T-helper 17 cell (primary cell): ENCODE measurements around the gene FLNA. TPM values are rescaled to one million over a fixed set of nuclear protein-coding genes. Genes with fewer than 3 reads are reported as not detected.

Experiments
- ATAC-seq: fragments of 150-1000 bp; cut with Tn5 transposase; 2 replicates; pipeline ENCODE4 v1.10.0; 2021; ENCODE audit warnings: mild to moderate bottlenecking, moderate library complexity
- DNase-seq, 3 donors: peaks; one replicate each; pipeline versions ENCODE4 v3.0.0 to v3.0.0-alpha.2; 2020 to 2021
- H3K9me3 ChIP-seq: one replicate; pipeline ENCODE4 v1.7.0; 2013; ENCODE audit warnings: low read length, mild to moderate bottlenecking; ENCODE audit not compliant: control insufficient read depth, poor library complexity, severe bottlenecking
- H3K27ac Mint-ChIP-seq: one replicate; pipeline ENCODE4 v1.8.0; 2022; ENCODE audit warnings: mild to moderate bottlenecking, moderate library complexity, mixed read lengths
- H3K27me3 Mint-ChIP-seq: one replicate; pipeline ENCODE4 v1.8.0; 2022; ENCODE audit warnings: mixed read lengths
- H3K36me3 Mint-ChIP-seq: one replicate; pipeline ENCODE4 v1.8.0; 2022; ENCODE audit warnings: low read depth, mixed read lengths
- H3K4me1 Mint-ChIP-seq: one replicate; pipeline ENCODE4 v1.8.0; 2022; ENCODE audit warnings: mild to moderate bottlenecking, mixed read lengths
- H3K4me3 Mint-ChIP-seq: one replicate; pipeline ENCODE4 v1.8.0; 2022; ENCODE audit warnings: mild to moderate bottlenecking, moderate library complexity, mixed read lengths
- total RNA-seq, 4 donors: library from RNA in 2 of 4; stranded (reverse) in 2 of 4; gene quantifications; one replicate each; pipeline ENCODE4 v1.2.3 and lab custom pipeline; 2022 to 2026

FLNA gene
- total RNA-seq, 2 donors from 2014 or later, result 1,780 to 2,536 TPM

DNA sequence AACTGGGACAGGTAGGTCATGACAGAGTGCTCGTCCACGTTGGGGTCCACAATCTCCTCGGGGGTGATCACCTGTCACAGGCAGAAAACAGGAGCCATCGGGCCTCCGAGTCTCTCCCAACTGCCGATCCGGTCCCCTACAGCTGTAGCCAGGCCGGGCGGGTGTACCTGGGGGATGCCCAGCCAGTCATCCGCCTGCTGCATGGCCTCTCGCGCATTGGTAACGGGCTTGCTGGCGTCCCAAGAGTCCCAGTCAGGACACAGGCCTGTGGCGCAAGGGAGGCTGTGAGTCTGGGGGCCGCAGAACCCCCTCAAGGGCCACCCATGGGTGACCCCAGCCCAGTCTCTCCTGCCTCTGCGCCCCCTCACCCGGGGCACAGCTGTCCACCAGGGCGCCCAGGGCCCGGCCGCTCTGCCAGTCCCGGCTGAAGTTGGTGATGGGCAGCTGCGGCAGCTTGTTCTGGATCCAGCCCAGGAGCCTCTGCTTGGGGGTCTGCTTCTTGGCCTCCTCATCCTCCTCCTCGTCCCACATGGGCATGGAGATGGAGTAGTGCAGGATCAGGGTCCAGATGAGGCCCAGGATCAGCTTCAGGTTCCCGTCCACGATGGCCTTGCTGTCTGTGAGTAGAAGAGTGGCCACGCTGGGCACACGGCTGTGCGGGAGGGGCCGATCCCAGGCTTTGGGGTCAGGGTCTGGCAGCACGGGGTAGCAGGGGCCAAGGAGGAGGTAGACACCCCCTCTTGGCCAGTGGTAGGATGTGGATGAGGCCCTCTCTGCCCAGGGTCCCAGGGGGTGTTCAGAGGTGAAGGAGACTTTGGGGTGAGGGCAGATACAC lies 6.7 kb downstream of the FLNA start:
- peaks cover 2% of the 10 kb centered on the region for H3K36me3 Mint-ChIP-seq
- H3K9me3 ChIP-seq, result no peaks in the 10 kb centered on the region
- H3K4me3 Mint-ChIP-seq, result peak overlapping the region; percentile 88
- no peaks in the 10 kb centered on the region for H3K27me3 Mint-ChIP-seq
- DNase-seq (no peak), ATAC-seq (no peak)
- H3K27ac Mint-ChIP-seq, result peak overlapping the region; percentile 96
- H3K4me1 Mint-ChIP-seq, result peaks cover 14% of the 10 kb centered on the region

DNA sequence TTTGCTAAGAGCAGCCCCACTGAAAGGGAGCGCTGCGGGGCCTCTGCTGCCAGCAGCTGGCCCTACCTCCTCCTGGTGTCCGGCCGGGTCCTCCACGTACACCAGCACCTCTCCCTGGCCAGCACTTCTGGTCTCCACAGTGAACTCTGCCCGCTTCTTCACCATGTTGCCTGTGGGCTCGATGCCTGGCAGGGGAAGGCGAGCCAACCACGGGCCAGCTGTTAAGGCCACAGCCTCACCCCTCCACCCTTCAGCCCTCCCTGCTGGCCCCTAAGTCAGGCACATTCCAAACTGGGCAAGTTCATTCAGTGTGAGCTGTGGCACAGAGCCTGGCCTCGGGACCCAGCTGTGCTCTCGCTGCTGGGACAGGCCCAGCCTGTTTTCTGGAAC lies 7.8 kb downstream of the FLNA start:
- no peaks in the 10 kb centered on the region for H3K9me3 ChIP-seq
- Mint-ChIP-seq H3K4me3 (peak overlapping the region; percentile 75), H3K27me3 (no peaks in the 10 kb centered on the region), H3K36me3 (peaks cover 2% of the 10 kb centered on the region), H3K27ac (peak overlapping the region; percentile 96), H3K4me1 (peaks cover 10% of the 10 kb centered on the region)
- DNase-seq (no peak), ATAC-seq (no peak)

DNA sequence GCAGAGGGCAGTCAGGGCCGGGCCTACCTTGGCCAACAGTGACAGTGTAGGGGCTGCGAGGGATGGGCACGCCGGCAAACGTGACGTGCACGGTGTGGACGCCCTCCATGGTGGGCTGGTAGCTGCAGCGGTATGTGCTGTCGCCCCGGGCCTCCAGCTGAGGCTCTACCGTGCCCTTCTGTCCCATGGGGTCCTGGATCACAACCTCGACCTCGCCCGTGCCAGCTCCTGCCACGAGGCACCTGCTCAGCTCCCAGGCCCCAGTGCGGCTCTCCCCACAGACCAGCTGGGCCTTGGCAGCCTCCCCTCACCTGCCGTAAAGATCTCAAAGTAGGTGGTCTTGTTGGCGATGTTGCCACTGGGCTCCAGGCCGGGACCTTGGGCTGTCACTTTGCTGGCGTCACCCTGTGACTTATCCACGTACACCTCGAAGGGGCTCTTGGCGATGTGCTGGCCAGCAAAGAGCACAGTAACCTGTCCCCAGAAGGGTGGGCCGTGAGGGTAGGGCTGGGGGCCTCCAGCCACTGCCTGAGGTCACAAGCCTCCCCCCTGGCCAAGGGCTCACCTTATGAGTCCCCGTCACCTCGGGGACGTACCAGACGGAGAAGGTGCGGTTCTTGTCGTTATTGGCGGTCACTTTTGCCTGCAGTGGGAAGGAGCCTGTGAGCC lies 8.3 kb downstream of the FLNA start:
- Mint-ChIP-seq H3K27me3 (no peaks in the 10 kb centered on the region), H3K4me1 (peaks cover 10% of the 10 kb centered on the region), H3K4me3 (peak overlapping the region; percentile 75), H3K27ac (no peak overlapping the region), H3K36me3 (peaks cover 2% of the 10 kb centered on the region)
- H3K9me3 ChIP-seq, result no peaks in the 10 kb centered on the region
- ATAC-seq (no peak), DNase-seq (no peak)

DNA sequence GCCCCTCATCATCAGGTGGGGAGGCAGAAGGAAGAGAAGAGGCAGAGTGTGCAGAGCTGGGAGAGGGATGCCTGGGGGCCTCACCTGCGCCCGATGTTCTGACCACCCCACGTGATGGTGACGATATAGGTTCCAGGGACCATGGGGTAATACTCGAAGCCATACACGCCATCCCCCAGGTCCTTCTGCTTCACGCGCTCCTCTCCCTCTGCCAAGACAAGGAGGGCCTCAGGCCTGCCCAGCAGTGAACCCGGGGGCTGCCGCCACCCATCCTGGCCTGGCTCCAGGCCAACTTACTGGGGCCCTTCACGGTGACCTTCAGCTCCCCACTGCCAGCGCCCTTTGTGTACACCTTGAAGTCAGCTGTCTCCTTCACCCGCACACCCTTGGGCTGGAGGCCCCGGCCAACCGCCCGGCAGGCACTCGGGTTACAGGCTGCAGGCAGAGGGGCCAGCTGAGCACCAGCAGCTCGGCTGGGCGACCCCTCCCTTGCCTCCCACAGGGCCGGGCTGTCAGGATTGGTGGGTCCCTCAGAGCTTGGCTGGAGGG lies 9.3 kb downstream of the FLNA start:
- H3K36me3 Mint-ChIP-seq, result peaks cover 2% of the 10 kb centered on the region

DNA sequence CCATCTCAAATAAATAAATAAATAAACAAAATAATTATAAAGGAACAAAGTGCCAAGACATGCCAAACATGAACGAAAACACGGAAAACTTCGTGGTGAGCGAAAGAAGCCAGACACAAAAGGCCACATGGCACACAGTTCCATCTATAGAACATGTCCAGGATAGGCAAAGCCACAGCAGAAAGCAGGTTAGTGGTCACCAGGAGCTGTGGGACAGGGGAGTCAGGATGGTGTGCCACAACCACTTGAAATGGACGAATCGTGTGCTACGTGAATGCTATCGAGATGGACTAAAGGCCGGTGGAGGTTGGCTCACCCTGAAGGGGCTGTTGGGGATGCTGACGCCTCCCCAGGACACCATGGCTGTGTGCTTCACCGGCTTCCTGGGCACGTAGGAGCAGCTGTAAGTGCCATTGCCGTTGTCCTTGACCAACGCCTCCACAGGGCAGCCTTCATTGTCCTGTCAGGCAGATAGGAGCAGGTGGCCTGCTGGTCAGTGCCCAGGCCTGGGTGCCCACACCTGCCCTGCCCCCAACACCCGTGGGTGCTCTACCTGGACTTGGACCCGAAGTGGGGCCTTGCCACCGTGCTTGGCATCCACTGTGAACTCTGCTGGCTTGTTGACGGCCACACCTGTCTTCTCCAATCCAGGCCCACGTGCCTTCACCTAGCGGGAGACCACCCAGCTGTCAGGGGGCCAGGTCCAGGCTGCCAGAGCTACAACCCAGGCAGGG lies 10.6 kb downstream of the FLNA start:
- H3K4me3 Mint-ChIP-seq, result no peak overlapping the region
- H3K4me1 Mint-ChIP-seq, result peaks cover 12% of the 10 kb centered on the region
- peaks cover 2% of the 10 kb centered on the region for H3K36me3 Mint-ChIP-seq
- H3K27me3 Mint-ChIP-seq, result no peaks in the 10 kb centered on the region
- no peak for DNase-seq
- peak overlapping the region; percentile 91 for H3K27ac Mint-ChIP-seq
- no peak for ATAC-seq
- no peaks in the 10 kb centered on the region for H3K9me3 ChIP-seq

More for the DNA sequence above, 9.3 kb downstream of the FLNA start:
- H3K9me3 ChIP-seq, result no peaks in the 10 kb centered on the region
- Mint-ChIP-seq H3K27me3 (no peaks in the 10 kb centered on the region), H3K4me3 (peak overlapping the region; percentile 80), H3K27ac (peak overlapping the region; percentile 91), H3K4me1 (peaks cover 10% of the 10 kb centered on the region)
- ATAC-seq (no peak), DNase-seq (no peak)

DNA sequence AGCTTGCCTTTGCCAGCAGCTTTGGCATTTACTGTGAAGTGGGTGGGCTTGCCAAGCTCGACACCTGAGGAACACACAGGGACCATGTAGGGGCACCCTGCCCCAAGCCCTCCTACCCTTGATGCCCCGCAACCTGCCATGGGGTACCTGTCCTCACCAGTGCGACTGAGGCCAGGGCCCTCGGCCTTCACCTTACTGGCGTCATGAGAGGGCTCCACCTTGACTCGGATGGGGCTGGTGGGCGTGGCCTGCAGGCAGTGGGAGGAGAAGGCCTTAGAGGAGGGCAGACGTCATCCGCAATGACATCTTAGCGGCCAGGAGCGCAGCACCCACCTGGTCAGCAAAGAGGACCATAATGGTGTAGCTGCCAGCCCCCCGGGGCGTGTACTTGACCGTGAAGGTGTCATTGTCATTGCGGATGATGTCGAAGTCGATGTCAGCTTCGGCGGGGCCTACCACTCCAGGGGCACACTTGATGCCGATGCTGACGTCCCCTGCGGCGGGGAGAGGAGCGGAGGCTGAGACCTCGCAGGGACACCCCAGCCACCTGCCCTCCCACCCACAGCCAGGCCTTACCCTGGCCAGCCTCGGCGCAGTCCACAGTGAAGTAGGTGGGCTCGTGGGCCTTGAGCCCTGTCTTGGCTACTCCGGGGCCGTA lies 12.2 kb downstream of the FLNA start:
- H3K36me3 Mint-ChIP-seq, result peaks cover 2% of the 10 kb centered on the region
- peak overlapping the region; percentile 75 for H3K27ac Mint-ChIP-seq
- no peak for DNase-seq

DNA sequence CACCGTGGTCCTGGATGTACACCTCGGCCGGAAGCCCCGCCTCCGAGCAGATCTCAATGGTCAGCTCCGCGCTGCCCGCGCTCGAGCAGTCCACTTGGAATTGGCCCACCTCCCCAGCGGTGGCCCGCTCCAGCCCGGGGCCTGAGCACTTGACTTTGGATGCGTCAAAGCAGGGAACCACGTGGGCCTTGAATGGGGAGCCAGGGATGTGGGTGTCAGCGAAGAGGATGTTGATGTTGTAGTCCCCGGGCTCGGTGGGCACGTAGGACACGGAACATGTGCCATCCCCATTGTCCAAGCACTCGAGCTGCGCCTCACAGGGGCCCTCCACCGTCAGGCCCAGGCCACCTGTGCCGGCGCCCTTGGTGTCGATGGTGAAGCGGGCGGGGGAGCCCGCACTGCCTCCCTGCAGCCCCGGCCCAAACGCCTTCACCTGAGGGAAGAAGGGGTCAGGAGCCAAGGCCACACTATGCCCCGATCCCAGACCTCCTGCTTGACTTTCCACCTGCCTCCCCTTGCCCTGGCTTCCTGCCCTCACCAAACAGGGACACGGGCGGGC lies 14.2 kb downstream of the FLNA start:
- ATAC-seq (no peak), DNase-seq (no peak)
- H3K9me3 ChIP-seq, result no peaks in the 10 kb centered on the region
- Mint-ChIP-seq H3K36me3 (peaks cover 2% of the 10 kb centered on the region), H3K27ac (peak overlapping the region; percentile 75), H3K4me3 (peak overlapping the region; percentile 70), H3K27me3 (no peaks in the 10 kb centered on the region), H3K4me1 (peaks cover 16% of the 10 kb centered on the region)

More for the DNA sequence above, 12.2 kb downstream of the FLNA start:
- ATAC-seq, result no peak
- Mint-ChIP-seq H3K4me1 (peaks cover 11% of the 10 kb centered on the region), H3K4me3 (peak overlapping the region; percentile 15), H3K27me3 (no peaks in the 10 kb centered on the region)
- no peaks in the 10 kb centered on the region for H3K9me3 ChIP-seq

DNA sequence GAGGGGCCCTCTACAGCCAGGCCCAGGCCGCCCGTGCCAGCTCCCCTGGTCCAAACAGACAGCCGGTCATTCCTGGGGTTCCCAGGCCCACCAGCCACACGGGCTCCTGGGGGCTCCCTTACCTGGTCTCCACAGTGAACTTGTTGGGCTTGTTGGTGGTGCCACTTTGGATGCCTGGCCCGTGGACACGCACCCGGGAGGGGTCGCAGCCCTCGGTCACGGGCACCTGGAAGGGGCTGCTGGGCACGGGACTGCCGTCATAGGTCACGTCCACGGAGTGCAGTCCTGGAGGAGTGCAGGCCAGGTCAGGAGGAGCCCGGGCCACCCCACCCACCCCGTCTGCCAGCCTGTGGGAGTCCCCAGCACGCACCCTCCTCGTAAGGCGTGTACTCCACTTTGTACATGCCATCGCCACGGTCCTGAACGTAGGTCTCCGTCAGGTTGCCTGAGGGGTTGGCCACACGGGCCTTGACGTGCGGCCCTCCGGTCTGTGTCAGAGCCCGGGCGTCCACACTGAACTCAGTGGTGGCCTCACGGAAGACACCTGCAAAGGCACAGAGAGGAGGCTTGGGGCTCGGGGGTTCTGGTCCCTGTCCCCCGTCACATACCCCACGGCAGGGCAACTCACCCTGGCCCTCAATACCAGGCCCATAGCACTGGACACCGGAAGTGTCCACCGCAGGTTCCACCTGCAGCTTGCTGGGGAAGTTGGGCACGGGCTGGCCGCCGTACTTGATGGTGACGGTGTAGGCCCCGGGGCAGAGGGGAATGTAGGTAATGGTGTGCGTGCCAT lies 14.9 kb downstream of the FLNA start:
- DNase-seq (no peak), ATAC-seq (no peak)
- Mint-ChIP-seq H3K4me1 (peaks cover 13% of the 10 kb centered on the region), H3K36me3 (peaks cover 2% of the 10 kb centered on the region), H3K27me3 (no peaks in the 10 kb centered on the region), H3K27ac (no peak overlapping the region), H3K4me3 (no peak overlapping the region)
- H3K9me3 ChIP-seq, result no peaks in the 10 kb centered on the region

DNA sequence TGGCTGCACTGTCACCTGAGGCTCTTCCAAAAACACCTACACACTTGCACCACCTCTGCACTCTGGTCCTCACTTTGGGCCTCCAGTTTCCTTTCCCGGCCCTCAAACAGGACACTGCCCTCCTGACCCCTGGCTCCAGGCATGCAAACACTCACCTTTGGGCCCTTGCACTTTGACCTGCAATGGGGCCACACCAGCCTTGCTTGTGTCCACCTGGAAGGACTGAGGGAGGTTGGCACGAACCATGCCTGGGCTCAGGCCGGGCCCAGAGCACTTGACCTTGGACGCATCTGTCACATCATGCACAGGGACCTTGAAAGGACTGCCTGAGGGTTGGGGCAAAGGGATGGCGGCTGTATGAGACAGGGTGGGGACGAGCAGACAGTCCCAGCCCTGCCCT lies 15.6 kb downstream of the FLNA start:
- DNase-seq, result no peak
- Mint-ChIP-seq H3K27me3 (no peaks in the 10 kb centered on the region), H3K4me1 (peaks cover 13% of the 10 kb centered on the region), H3K36me3 (peaks cover 2% of the 10 kb centered on the region), H3K27ac (peak overlapping the region; percentile 78), H3K4me3 (peak overlapping the region; percentile 82)
- no peaks in the 10 kb centered on the region for H3K9me3 ChIP-seq
- no peak for ATAC-seq

DNA sequence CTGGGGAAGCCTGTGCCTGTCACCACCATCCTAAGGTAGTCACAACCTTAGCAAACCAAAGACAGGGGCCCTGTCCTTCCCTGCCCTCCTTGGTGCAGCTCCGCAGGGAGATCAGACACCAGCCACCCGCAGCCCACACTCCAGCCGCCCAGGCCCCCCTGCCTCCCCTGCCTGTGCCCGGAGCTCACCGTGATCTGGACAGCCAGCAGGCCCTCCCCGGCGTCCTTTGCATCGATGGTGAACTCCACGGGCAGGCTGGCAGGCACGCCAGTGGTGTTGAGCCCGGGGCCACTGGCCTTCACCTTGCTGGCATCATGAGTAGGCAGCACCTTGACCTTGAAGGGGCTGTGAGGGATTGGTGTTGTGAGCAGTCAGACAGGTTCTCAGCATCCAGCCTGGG lies 16.4 kb downstream of the FLNA start:
- H3K27me3 Mint-ChIP-seq, result no peaks in the 10 kb centered on the region
- ATAC-seq, result no peak
- peaks cover 2% of the 10 kb centered on the region for H3K36me3 Mint-ChIP-seq
- DNase-seq, result no peak
- H3K4me3 Mint-ChIP-seq, result peak overlapping the region; percentile 82
- no peaks in the 10 kb centered on the region for H3K9me3 ChIP-seq
- H3K27ac Mint-ChIP-seq, result no peak overlapping the region
- peaks cover 18% of the 10 kb centered on the region for H3K4me1 Mint-ChIP-seq

DNA sequence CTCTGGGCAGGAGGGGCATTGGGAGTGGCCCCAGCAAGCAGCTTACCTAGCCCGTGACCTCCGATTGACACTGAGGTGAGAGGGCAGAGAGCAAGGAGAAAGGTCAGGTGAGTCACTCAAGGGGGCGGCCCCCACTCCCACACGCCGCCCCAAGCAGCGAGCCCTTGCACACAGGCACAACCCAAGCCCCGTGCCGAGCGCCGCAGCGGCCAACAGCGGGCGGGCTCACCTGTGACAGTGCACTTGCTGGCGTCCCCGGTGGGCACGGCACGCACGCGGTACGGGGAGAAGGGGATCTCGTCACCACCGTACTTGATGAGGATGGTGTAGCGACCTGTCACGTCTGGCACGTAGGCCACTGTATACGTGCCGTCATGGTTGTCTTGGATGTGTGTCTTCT lies 17.2 kb downstream of the FLNA start:
- H3K4me3 Mint-ChIP-seq, result peak overlapping the region; percentile 31
- no peaks in the 10 kb centered on the region for H3K9me3 ChIP-seq
- ATAC-seq (no peak), DNase-seq (peak in 1 of 3 donors; percentile 3)
- peaks cover 19% of the 10 kb centered on the region for H3K4me1 Mint-ChIP-seq
- no peaks in the 10 kb centered on the region for H3K36me3 Mint-ChIP-seq
- H3K27ac Mint-ChIP-seq, result peak overlapping the region; percentile 2
- no peaks in the 10 kb centered on the region for H3K27me3 Mint-ChIP-seq

DNA sequence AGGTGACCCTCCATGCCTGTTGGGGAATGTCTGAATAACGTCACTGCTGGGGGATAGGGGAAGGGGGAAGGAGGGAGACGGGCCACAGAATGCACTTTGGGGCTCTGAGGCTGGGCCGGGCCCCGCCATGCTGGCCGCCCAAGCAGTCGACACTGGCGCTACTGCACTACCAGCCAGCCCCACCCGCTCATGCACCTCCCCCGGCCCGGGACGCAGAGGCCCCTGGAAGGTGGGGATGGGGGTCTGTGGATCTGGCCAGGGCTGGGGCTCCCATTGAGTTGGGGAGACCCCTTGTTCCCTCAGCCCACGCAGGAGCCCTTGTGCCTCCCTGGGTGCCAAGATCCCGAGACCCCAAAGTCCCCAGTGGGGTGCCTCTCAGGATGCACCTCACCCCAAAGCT lies 17.8 kb downstream of the FLNA start:
- H3K27ac Mint-ChIP-seq, result no peak overlapping the region
- peaks cover 20% of the 10 kb centered on the region for H3K4me1 Mint-ChIP-seq
- no peaks in the 10 kb centered on the region for H3K9me3 ChIP-seq
- H3K27me3 Mint-ChIP-seq, result no peaks in the 10 kb centered on the region
- no peaks in the 10 kb centered on the region for H3K36me3 Mint-ChIP-seq
- H3K4me3 Mint-ChIP-seq, result peak overlapping the region; percentile 72
- ATAC-seq (no peak), DNase-seq (no peak)
